GM12865 (cell line): ENCODE results near the gene NFIX.

Source experiments
- DNase-seq: peaks from one replicate; pipeline ENCODE4 v3.0.0; 2010; ENCODE audit warnings: low read depth
- H3K4me3 ChIP-seq: 2 replicates; pipeline ENCODE4 v1.5.1; 2011; ENCODE audit warnings: mild to moderate bottlenecking, low read depth, low read length, control low read depth
- TF ChIP-seq, protein P1 (sequence below): IDR thresholded peaks from 2 replicates; pipeline ENCODE4 v1.5.1; 2011; ENCODE audit warnings: low read length, control low read depth, low read depth, inconsistent platforms; ENCODE audit not compliant: insufficient read depth; ENCODE audit errors: missing control alignments

Gene NFIX

DNA sequence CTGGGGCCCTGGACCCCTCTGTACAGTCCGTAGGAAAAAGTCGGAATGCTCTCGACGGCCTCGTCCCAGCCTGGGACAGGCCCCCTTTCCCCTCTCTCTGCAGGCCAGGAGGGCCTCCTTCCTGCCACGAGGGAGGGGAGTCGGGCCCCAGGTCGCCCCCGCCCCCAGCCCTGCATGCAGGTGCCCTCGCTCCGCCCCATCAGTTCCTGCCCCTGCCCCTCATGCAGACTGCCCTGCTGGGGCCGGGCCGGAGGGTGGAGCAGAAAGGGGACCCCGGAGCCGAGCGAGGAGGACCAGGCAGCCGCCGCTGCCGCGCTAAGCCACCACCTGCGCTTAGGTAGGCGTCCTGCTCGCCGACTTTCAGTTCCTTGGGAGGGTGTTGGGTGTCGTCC is 100.1 kb downstream of the NFIX start:
- no peak for DNase-seq
- no peak overlapping the region for H3K4me3 ChIP-seq
- TF ChIP-seq, protein P1, sequence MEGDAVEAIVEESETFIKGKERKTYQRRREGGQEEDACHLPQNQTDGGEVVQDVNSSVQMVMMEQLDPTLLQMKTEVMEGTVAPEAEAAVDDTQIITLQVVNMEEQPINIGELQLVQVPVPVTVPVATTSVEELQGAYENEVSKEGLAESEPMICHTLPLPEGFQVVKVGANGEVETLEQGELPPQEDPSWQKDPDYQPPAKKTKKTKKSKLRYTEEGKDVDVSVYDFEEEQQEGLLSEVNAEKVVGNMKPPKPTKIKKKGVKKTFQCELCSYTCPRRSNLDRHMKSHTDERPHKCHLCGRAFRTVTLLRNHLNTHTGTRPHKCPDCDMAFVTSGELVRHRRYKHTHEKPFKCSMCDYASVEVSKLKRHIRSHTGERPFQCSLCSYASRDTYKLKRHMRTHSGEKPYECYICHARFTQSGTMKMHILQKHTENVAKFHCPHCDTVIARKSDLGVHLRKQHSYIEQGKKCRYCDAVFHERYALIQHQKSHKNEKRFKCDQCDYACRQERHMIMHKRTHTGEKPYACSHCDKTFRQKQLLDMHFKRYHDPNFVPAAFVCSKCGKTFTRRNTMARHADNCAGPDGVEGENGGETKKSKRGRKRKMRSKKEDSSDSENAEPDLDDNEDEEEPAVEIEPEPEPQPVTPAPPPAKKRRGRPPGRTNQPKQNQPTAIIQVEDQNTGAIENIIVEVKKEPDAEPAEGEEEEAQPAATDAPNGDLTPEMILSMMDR, result no peak

DNA sequence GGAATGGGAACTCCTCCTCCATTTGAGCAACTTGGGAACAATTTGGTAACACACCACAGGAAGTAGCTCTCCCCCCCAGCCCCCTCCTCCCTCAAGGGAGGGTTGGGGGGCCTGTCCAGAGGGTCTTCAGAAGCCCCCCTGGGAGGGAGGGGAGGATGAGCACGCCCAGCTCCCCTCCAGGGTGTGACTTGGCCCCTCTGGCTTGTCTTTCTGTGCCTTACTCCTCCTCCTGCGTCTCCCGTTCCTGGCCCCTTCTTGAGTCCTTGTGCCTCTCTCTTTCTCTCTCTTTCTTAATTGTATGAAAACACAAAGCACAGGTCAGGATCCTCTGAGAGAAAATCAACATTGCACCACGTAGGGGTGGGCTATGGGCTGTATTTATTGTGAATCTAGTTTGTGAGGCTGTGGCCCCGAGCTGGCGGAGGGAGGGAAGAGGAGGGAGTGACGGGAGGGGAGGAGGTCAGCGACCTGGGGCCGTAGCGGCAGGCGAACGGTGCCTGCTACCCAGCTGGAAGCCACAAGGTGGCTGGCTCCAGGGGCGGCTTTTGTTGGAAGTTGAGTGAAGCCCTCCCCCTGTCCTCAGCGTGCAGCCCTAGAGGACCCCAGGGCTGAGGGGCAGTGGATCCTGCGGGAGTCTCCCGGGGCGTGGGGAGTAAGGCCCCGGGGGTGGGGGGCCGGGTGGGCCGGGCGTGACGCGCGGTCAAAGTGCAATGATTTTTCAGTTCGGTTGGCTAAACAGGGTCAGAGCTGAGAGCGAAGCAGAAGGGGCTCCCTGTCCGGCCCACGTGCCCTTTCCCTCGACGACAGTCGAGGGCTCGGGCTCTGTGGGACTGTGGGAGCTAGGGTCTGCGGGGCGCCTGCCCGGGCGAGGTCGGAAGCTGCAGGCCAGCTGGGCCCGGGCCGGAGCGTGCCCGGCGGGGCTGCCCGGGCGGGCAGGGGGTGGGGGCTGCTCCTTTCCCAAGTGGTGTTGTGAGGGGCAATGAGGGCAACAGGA is 101.0 kb downstream of the NFIX start:
- TF ChIP-seq, protein P1, result no peak
- DNase-seq, result no peak
- H3K4me3 ChIP-seq, result no peak overlapping the region

DNA sequence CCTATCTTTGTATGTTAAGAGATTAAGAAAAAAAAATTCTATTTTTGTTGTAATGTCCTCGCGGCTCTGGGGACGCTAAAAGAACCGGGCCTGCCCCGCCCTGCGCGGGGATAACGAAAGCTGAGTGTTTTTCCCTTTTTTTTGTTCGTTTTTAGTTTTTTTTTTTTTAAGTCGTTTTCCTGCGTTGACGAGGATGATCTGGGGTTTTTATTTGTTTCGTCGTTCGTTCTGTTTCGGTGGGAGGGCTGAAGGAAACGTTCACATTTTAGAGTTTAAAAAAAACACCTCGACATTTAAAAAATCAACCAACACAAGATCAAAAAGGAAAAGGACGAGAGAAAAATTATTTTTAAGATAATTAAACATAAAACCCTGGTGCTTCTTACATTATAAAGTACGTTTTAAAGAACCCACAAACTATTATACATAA is 101.8 kb downstream of the NFIX start:
- H3K4me3 ChIP-seq, result no peak overlapping the region
- no peak for DNase-seq
- TF ChIP-seq, protein P1, result no peak

DNA sequence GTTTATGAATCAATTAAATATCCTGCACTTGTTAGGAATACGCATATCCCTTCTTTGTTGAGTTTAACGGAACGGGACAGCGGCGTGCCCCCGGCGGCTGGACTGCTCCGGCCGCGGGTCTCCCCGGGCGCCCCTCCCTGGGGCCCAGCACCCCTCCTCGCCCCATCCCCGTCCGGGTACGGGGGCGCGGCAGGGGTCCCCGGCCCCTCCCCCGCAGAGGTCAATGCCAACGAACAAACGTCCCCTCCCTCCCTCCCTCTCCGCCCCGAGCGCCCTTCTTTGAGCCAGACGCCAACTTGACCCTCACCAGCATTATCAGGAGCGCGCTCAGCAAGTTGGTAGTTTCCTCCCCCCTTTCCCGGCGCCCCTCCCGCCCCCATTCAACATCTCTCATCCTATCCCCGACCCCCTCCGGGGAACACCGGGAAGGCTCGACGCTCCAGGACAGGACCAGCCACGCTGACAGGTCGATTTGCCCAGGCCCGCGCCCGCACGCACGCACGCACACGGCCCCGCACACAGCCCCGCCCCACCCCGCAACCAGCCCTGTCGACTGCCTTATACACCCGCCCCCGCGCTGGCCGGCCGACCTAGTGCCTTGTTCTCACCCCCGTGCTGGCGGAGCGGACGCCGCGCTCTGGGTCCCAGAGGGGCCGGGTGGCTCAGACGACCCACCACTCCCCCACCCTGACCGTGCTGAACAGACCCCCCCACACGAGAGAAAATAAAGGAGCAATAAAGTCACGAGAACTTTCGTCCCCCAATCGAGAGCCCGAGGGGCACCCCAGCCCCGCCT is 102.4 kb downstream of the NFIX start:
- DNase-seq, result no peak
- TF ChIP-seq, protein P1, result no peak
- no peak overlapping the region for H3K4me3 ChIP-seq

DNA sequence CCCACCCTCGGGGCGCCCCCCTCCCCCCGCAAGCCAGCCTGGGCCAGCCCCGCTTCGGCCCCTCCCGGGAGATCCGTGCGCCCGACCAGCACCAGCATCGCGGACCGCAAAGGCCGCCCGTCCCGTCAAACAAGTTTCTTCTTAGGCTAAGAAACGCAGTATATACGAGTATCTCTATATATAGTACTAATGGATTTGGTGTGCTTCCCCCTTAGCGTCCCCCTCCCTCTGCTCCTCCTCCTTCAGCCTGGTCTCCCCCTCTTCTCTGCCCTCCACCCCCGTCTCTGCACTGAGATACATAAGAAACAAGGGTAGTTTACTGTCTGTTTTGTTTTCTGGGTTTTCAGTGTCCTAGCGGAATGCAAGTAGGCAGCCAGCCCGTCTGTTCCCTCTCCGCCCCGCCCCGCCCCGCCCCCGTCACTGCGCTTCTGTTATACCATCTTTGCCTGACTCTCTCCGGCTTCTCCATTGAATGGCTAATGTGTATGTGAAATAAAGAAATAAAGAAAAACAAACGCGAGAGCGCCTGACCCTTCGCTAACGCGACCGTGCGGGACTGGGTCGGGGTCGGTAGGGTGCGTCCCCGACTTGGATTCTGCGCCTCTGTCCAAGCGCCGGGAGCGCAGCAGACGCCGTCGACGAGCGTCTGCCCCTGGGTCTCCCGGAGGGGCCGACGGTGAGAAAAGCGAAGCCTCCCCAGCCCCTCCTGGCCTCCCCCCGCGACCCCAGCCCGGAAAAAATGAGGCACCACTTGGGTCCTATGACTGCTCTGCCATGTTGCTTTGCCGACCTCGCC is 103.2 kb downstream of the NFIX start:
- DNase-seq, result no peak
- peak overlapping the region; percentile 43; the same call in 1 of the 2 replicates for H3K4me3 ChIP-seq
- TF ChIP-seq, protein P1, result no peak
